ENCODE results near the gene MAST3.
A peak's percentile ranks its signal among the peaks of the same experiment; 100 is the strongest.

The MAST3 gene

GRCh38 chr19:18194554-18195238, 97.1 kb downstream of the MAST3 start:
- Histone ChIP-seq H3K36me3 (ENCODE audit: control insufficient read depth in 4 of 4, insufficient read depth in 4 of 4, low read length in 3 of 4) (peaks cover 0 to 30% (median 10%) of the 10 kb centered on the region in 4 experiments), H3K27ac (ENCODE audit: insufficient read depth in 1 of 2, low read depth in 1 of 2, low read length in 2 of 2, poor library complexity in 1 of 2, severe bottlenecking in 2 of 2) (peak overlapping the region in 1 of 2 experiments; percentile 34), H3K27me3 (replicated peaks in 2 of 5; ENCODE audit: control insufficient read depth in 4 of 5, insufficient read depth in 5 of 5, low read length in 4 of 5) (no peaks in the 10 kb centered on the region), H3K9me3 (ENCODE audit: control extremely low read depth in 1 of 5, control insufficient read depth in 4 of 5, insufficient read depth in 2 of 5, low read depth in 1 of 5, low read length in 4 of 5) (no peaks in the 10 kb centered on the region), H3K4me3 (ENCODE audit: control insufficient read depth in 1 of 7, extremely low read depth in 1 of 7, insufficient read depth in 4 of 7, low read depth in 2 of 7, low read length in 6 of 7) (peak overlapping the region in 6 of 7 experiments; percentile 29 to 89 (median 86)), H3K4me1 (ENCODE audit: control extremely low read depth in 1 of 4, control insufficient read depth in 4 of 4, insufficient read depth in 4 of 4, low read length in 3 of 4) (peaks cover 9 to 28% (median 23%) of the 10 kb centered on the region in 4 experiments)
- peak; percentile 63 to 86 (median 83) for DNase-seq
- WGBS (ENCODE audit: insufficient coverage), result 9% methylated on average over 14 of the region's 27 CpGs
- CTCF ChIA-PET, result interaction anchor here (0.8 to 4.9 kb wide), 6 partner anchors 9 to 193 kb away, joined by 3 to 49 read pairs (median 4); a partner anchor contains a TSS
- POLR2A ChIA-PET, result interaction anchor here (0.5 to 2.1 kb wide), 4 partner anchors 9 to 298 kb away, joined by 3 to 8 read pairs (median 3); partner anchors contain the start of gene RAB3A

GRCh38 chr19:18196511-18196845, 98.9 kb downstream of the MAST3 start:
- Histone ChIP-seq H3K27me3 (replicated peaks in 2 of 5; ENCODE audit: control insufficient read depth in 4 of 5, insufficient read depth in 5 of 5, low read length in 4 of 5) (no peaks in the 10 kb centered on the region), H3K27ac (ENCODE audit: insufficient read depth in 1 of 2, low read depth in 1 of 2, low read length in 2 of 2, poor library complexity in 1 of 2, severe bottlenecking in 2 of 2) (no peak overlapping the region), H3K4me1 (ENCODE audit: control extremely low read depth in 1 of 4, control insufficient read depth in 4 of 4, insufficient read depth in 4 of 4, low read length in 3 of 4) (peaks cover 9 to 28% (median 23%) of the 10 kb centered on the region in 4 experiments), H3K4me3 (ENCODE audit: control insufficient read depth in 1 of 7, extremely low read depth in 1 of 7, insufficient read depth in 4 of 7, low read depth in 2 of 7, low read length in 6 of 7) (no peak overlapping the region), H3K9me3 (ENCODE audit: control extremely low read depth in 1 of 5, control insufficient read depth in 4 of 5, insufficient read depth in 2 of 5, low read depth in 1 of 5, low read length in 4 of 5) (no peaks in the 10 kb centered on the region), H3K36me3 (ENCODE audit: control insufficient read depth in 4 of 4, insufficient read depth in 4 of 4, low read length in 3 of 4) (peaks cover 0 to 37% (median 12%) of the 10 kb centered on the region in 4 experiments)
- DNase-seq, result no peak
- ChIA-PET POLR2A (no interaction called here), CTCF (interaction anchor here (0.9 to 1.4 kb wide), 3 partner anchors 28 to 56 kb away, joined by 3 to 5 read pairs (median 3); no protein-coding TSS in a partner anchor)
- WGBS (ENCODE audit: insufficient coverage), result no CpG with 5 or more reads among the region's 7 CpGs

GRCh38 chr19:18197306-18197705, 99.7 kb downstream of the MAST3 start:
- DNase-seq, result no peak
- Histone ChIP-seq H3K4me1 (ENCODE audit: control extremely low read depth in 1 of 4, control insufficient read depth in 4 of 4, insufficient read depth in 4 of 4, low read length in 3 of 4) (peaks cover 9 to 21% (median 18%) of the 10 kb centered on the region in 4 experiments), H3K27ac (ENCODE audit: insufficient read depth in 1 of 2, low read depth in 1 of 2, low read length in 2 of 2, poor library complexity in 1 of 2, severe bottlenecking in 2 of 2) (no peak overlapping the region), H3K36me3 (ENCODE audit: control insufficient read depth in 4 of 4, insufficient read depth in 4 of 4, low read length in 3 of 4) (peaks cover 0 to 42% (median 12%) of the 10 kb centered on the region in 4 experiments), H3K4me3 (ENCODE audit: control insufficient read depth in 1 of 7, extremely low read depth in 1 of 7, insufficient read depth in 4 of 7, low read depth in 2 of 7, low read length in 6 of 7) (no peak overlapping the region), H3K9me3 (ENCODE audit: control extremely low read depth in 1 of 5, control insufficient read depth in 4 of 5, insufficient read depth in 2 of 5, low read depth in 1 of 5, low read length in 4 of 5) (no peaks in the 10 kb centered on the region), H3K27me3 (replicated peaks in 2 of 5; ENCODE audit: control insufficient read depth in 4 of 5, insufficient read depth in 5 of 5, low read length in 4 of 5) (no peaks in the 10 kb centered on the region)
- CTCF ChIA-PET, result interaction anchor here (1.0 to 2.1 kb wide), 4 partner anchors 52 to 215 kb away, joined by 3 to 7 read pairs (median 5); no protein-coding TSS in a partner anchor
- POLR2A ChIA-PET, result no interaction called here
- 93% methylated on average over 17 of the region's 18 CpGs for WGBS (ENCODE audit: insufficient coverage)

GRCh38 chr19:18197941-18198340, 100.4 kb downstream of the MAST3 start:
- H3K36me3 ChIP-seq (ENCODE audit: control insufficient read depth in 4 of 4, insufficient read depth in 4 of 4, low read length in 3 of 4), result peaks cover 0 to 43% (median 12%) of the 10 kb centered on the region in 4 experiments
- CTCF ChIA-PET, result interaction anchor here (1.0 to 2.1 kb wide), 4 partner anchors 51 to 214 kb away, joined by 3 to 7 read pairs (median 5); no protein-coding TSS in a partner anchor
- H3K4me1 ChIP-seq (ENCODE audit: control extremely low read depth in 1 of 4, control insufficient read depth in 4 of 4, insufficient read depth in 4 of 4, low read length in 3 of 4), result peaks cover 9 to 24% (median 21%) of the 10 kb centered on the region in 4 experiments
- H3K9me3 ChIP-seq (ENCODE audit: control extremely low read depth in 1 of 5, control insufficient read depth in 4 of 5, insufficient read depth in 2 of 5, low read depth in 1 of 5, low read length in 4 of 5), result no peaks in the 10 kb centered on the region
- 93% methylated on average over 6 of the region's 6 CpGs for WGBS (ENCODE audit: insufficient coverage)
- no peak for DNase-seq
- no peak overlapping the region for H3K27ac ChIP-seq (ENCODE audit: insufficient read depth in 1 of 2, low read depth in 1 of 2, low read length in 2 of 2, poor library complexity in 1 of 2, severe bottlenecking in 2 of 2)
- H3K4me3 ChIP-seq (ENCODE audit: control insufficient read depth in 1 of 7, extremely low read depth in 1 of 7, insufficient read depth in 4 of 7, low read depth in 2 of 7, low read length in 6 of 7), result no peak overlapping the region
- no peaks in the 10 kb centered on the region for H3K27me3 ChIP-seq (replicated peaks in 2 of 5; ENCODE audit: control insufficient read depth in 4 of 5, insufficient read depth in 5 of 5, low read length in 4 of 5)
- POLR2A ChIA-PET, result no interaction called here

GRCh38 chr19:18198374-18198773, 100.8 kb downstream of the MAST3 start:
- no peak overlapping the region for H3K27ac ChIP-seq (ENCODE audit: insufficient read depth in 1 of 2, low read depth in 1 of 2, low read length in 2 of 2, poor library complexity in 1 of 2, severe bottlenecking in 2 of 2)
- H3K36me3 ChIP-seq (ENCODE audit: control insufficient read depth in 4 of 4, insufficient read depth in 4 of 4, low read length in 3 of 4), result peaks cover 0 to 43% (median 12%) of the 10 kb centered on the region in 4 experiments
- ChIA-PET POLR2A (no interaction called here), CTCF (interaction anchor here (2.1 kb wide), 2 partner anchors 51 to 81 kb away, joined by 5 to 7 read pairs; no protein-coding TSS in a partner anchor)
- H3K4me3 ChIP-seq (ENCODE audit: control insufficient read depth in 1 of 7, extremely low read depth in 1 of 7, insufficient read depth in 4 of 7, low read depth in 2 of 7, low read length in 6 of 7), result no peak overlapping the region
- H3K9me3 ChIP-seq (ENCODE audit: control extremely low read depth in 1 of 5, control insufficient read depth in 4 of 5, insufficient read depth in 2 of 5, low read depth in 1 of 5, low read length in 4 of 5), result no peaks in the 10 kb centered on the region
- 100% methylated on average over 1 of the region's 6 CpGs for WGBS (ENCODE audit: insufficient coverage)
- DNase-seq, result no peak
- H3K4me1 ChIP-seq (ENCODE audit: control extremely low read depth in 1 of 4, control insufficient read depth in 4 of 4, insufficient read depth in 4 of 4, low read length in 3 of 4), result peaks cover 9 to 26% (median 23%) of the 10 kb centered on the region in 4 experiments
- H3K27me3 ChIP-seq (replicated peaks in 2 of 5; ENCODE audit: control insufficient read depth in 4 of 5, insufficient read depth in 5 of 5, low read length in 4 of 5), result no peaks in the 10 kb centered on the region
